Lower leg skin (tissue), 4 donors: Measurements from ENCODE around the gene PANK3. TPM values are rescaled to one million over a fixed set of nuclear protein-coding genes. Genes with fewer than 3 reads are reported as not detected.
"Not testable (repeated sequence)": the region's sequence is repeated elsewhere in the genome, so short reads cannot be mapped to it uniquely, and the experiment has no call there.

Experiments
- DNase-seq, 2 donors: peaks; one replicate each; pipeline ENCODE4 v3.0.0-alpha.2; 2019; ENCODE audit warnings: low spot score in 2 of 2
- H3K4me3 ChIP-seq: fragments of 200-600 bp; sonication (generic); 2 replicates; pipeline ENCODE4 v1.5.1; 2017; ENCODE audit warnings: mild to moderate bottlenecking, low read depth; ENCODE audit not compliant: poor library complexity, severe bottlenecking
- POLR2A ChIP-seq, 2 donors: fragments of 450-650 bp; IDR thresholded peaks; one replicate each; pipeline ENCODE4 v1.6.1; 2016 to 2017; ENCODE audit warnings: antibody characterized with exemption in 2 of 2, mild to moderate bottlenecking in 1 of 2, moderate library complexity in 1 of 2
- WGBS, 2 donors: methylation state at CpG; one replicate each; pipeline ENCODE4 v1.1.5; 2018; 5-methylcytosine and 5-hydroxymethylcytosine counted together
- intact Hi-C: fragments of 100-400 bp; cut with DNase I; formaldehyde crosslinking; loops from one replicate; pipeline ENCODE4 v1.15.0; 2023; ENCODE audit warnings: low total_unique reads
- total RNA-seq, 4 donors: library from RNA; depleted of rRNA; stranded (reverse); fragments of >200 nt; gene quantifications; one replicate each; pipeline ENCODE4 v1.1.0, GENCODE V29; 2016
- TF ChIP-seq, protein P1 (sequence below), 3 donors: fragments of 450-650 bp; IDR thresholded peaks; one replicate each; pipeline ENCODE4 v1.5.1; 2016; ENCODE audit warnings: antibody characterized with exemption in 3 of 3, mild to moderate bottlenecking in 3 of 3, moderate library complexity in 2 of 3

Gene PANK3
- total RNA-seq, 4 donors from 2014 or later: 31.3 to 46.2 (median 38.2) TPM

DNA sequence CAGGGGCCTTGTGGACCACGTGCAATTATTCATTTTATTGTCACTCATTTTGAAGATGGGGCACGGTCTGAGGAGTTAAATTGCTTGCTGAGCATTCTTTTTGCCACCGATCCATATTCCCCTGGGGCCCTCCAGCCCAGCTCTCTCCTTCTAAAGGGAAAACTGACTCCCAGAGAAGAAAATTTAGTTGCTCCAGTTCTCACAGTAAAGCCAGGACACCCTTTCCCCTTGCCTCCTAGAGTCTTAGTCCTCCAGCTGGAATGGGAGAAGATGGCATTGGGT is 1.0 kb upstream of the PANK3 start:
- WGBS, 2 donors: 13 to 27% methylated on average over 3 of the region's 3 CpGs
- TF ChIP-seq POLR2A (IDR thresholded peaks at IDR 0.05): no peak
- TF ChIP-seq, protein P1, sequence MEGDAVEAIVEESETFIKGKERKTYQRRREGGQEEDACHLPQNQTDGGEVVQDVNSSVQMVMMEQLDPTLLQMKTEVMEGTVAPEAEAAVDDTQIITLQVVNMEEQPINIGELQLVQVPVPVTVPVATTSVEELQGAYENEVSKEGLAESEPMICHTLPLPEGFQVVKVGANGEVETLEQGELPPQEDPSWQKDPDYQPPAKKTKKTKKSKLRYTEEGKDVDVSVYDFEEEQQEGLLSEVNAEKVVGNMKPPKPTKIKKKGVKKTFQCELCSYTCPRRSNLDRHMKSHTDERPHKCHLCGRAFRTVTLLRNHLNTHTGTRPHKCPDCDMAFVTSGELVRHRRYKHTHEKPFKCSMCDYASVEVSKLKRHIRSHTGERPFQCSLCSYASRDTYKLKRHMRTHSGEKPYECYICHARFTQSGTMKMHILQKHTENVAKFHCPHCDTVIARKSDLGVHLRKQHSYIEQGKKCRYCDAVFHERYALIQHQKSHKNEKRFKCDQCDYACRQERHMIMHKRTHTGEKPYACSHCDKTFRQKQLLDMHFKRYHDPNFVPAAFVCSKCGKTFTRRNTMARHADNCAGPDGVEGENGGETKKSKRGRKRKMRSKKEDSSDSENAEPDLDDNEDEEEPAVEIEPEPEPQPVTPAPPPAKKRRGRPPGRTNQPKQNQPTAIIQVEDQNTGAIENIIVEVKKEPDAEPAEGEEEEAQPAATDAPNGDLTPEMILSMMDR (IDR thresholded peaks at IDR 0.05): no peak
- intact Hi-C loops: no loop called here
- no peak for DNase-seq
- H3K4me3 ChIP-seq: no peak overlapping the region

DNA sequence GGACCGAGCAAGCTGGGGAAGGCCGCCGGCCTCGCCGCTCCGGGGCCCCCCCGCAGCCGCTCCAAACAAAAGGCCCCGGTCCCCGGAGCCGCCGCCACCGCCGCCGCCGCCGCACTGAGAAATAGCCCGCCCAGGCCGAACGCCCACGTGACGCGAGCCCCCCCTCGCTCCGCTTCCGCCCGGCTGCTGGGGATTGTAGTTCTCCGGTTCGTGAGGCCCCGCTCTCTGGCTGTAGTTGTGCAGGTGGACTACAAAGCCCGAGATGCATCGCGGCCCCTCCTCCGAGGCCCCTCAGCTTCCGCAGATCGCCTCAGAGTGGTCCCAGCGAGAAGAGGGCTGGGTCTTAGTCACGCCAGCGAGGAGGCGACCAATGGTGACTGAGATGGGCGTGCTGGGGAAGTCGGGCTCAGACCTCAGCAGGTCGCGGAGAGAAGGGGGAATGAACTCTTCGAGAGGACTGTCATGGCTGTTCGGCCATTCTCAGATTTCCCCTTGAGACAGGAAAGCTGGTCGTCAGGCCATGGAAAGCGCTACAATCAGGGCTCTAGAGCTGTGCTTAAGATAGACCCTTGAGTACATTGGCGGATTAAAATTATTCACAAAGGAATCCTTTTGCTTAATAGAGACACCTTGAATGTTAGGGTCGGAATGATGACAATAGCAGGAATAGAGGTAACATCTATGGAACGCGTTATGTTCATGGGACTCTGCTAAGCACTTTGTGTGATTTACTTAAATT is 489 bp upstream of the PANK3 start:
- peak in 1 of 2 donors; percentile 79 for TF ChIP-seq POLR2A (IDR thresholded peaks at IDR 0.05)
- TF ChIP-seq, protein P1 (IDR thresholded peaks at IDR 0.05): no peak
- peak; percentile 99 to 100 for DNase-seq
- WGBS, 2 donors: 1 to 2% methylated on average over 20 to 38 of the region's 52 CpGs
- H3K4me3 ChIP-seq: peak overlapping the region; percentile 88
- intact Hi-C loops: no loop called here

- DNase-seq: no peak
- WGBS, 2 donors: 6 to 19% methylated on average over 3 of the region's 3 CpGs
- peak overlapping the region; percentile 88 for H3K4me3 ChIP-seq
- intact Hi-C loops: no loop called here
- no peak for TF ChIP-seq POLR2A (IDR thresholded peaks at IDR 0.05)
- TF ChIP-seq, protein P1 (IDR thresholded peaks at IDR 0.05): no peak
Measured at GRCh38 chr5:168578006-168578405, 1.2 kb downstream of the PANK3 start.

DNA sequence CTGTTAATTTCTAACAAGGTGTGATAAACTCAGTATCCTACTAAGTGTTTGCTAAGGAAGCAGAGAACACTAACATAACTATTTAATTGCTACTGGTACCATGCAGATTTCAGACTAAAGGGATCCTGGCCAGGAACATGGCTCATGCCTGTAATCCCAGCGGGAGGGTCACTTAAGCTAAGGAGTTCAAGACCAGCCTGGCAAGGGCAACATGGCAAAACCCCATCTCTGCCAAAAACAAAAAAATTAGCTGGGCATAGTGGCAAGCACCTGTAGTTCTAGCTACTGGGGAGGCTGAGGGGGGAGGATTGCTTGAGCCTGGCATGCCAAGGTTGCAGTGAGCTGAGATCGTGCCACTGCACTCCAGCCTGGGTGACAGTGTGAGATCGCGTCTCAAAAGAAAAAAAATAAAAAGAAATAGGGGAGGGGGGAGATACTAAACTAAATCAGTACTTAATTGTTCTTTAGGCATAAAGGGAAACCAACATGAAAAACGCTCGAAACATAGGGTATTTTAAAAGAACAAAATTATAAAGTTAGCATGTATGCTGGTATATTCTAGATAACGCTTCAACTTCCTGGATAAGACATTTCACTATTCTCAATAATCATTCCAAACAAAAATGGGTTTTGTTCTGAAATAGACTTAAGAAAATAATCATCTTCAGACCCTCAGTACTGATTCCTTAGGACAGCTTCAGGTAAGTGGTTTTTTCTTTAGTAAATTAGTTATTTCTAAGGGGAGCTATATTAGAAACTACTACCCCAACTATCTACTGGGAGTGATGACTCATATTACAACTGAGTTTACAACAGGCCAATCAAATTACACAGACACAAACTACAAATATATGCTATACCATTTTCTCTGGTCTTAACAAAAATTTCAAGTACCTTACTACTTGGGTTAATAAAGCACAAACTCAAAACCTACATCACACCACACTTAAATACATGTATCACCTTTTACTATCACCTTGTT is 3.5 kb downstream of the PANK3 start:
- no peak overlapping the region for H3K4me3 ChIP-seq
- DNase-seq: no peak
- 88 to 94% methylated on average over 7 of the region's 7 CpGs for WGBS, 2 donors
- intact Hi-C loops: no loop called here
- TF ChIP-seq, protein P1 (IDR thresholded peaks at IDR 0.05): no peak
- TF ChIP-seq POLR2A (IDR thresholded peaks at IDR 0.05): no peak

DNA sequence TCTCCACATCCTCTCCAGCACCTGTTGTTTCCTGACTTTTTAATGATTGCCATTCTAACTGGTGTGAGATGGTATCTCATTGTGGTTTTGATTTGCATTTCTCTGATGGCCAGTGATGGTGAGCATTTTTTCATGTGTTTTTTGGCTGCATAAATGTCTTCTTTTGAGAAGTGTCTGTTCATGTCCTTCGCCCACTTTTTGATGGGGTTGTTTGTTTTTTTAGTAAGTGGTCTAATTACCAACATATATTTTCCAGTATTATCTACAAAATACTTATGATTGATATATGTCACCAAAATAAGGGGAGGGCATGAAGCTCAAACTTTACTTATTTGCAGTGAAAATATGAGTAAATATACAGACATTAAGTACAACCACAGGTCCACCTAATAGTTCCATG is 5.0 kb downstream of the PANK3 start:
- 93 to 95% methylated on average over 1 of the region's 1 CpG for WGBS, 2 donors
- intact Hi-C loops: not testable (repeated sequence)

GRCh38 chr5:168573663-168574062 is 5.5 kb downstream of the PANK3 start:
- WGBS, 2 donors: 88 to 90% methylated on average over 3 of the region's 3 CpGs
- H3K4me3 ChIP-seq, intact Hi-C loops, DNase-seq: not testable (repeated sequence)

More for the DNA sequence above, 5.0 kb downstream of the PANK3 start:
- DNase-seq, H3K4me3 ChIP-seq: not testable (repeated sequence)
